ENCODE data around the gene LY6G6F.

Gene LY6G6F

DNA sequence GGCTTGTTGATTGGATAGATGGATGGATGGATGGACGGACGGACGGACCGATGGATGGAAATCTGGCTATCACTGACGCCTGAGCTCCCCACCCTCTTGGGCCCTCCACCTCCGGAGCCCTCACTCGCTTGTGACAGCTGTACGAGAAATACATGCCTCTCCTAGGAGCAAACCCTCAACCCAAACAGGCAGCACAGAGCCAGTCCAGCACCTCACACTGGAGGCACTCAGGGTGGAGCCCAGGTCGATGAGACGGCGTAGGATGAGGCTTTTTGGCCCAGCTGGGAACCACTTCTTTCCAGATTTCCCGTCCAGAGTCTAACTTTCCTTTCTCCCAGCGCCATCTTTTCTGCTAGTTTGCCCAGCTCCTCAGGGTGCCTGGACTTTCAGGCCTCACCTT, 23.1 kb upstream of the LY6G6F start:
- DNase-seq: no peak
- Histone ChIP-seq H3K36me3 (peaks cover 39% of the 10 kb centered on the region), H3K9me3 (ENCODE audit: severe bottlenecking) (no peaks in the 10 kb centered on the region), H3K27me3 (ENCODE audit: insufficient read depth, low read depth, severe bottlenecking) (no peaks in the 10 kb centered on the region), H3K27ac (no peak overlapping the region), H3K4me3 (ENCODE audit: low read depth, low read length) (no peak overlapping the region)
- TF ChIP-seq, protein P1, sequence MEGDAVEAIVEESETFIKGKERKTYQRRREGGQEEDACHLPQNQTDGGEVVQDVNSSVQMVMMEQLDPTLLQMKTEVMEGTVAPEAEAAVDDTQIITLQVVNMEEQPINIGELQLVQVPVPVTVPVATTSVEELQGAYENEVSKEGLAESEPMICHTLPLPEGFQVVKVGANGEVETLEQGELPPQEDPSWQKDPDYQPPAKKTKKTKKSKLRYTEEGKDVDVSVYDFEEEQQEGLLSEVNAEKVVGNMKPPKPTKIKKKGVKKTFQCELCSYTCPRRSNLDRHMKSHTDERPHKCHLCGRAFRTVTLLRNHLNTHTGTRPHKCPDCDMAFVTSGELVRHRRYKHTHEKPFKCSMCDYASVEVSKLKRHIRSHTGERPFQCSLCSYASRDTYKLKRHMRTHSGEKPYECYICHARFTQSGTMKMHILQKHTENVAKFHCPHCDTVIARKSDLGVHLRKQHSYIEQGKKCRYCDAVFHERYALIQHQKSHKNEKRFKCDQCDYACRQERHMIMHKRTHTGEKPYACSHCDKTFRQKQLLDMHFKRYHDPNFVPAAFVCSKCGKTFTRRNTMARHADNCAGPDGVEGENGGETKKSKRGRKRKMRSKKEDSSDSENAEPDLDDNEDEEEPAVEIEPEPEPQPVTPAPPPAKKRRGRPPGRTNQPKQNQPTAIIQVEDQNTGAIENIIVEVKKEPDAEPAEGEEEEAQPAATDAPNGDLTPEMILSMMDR (IDR thresholded peaks at IDR 0.05; ENCODE audit: low read depth, low read length): no peak

DNA sequence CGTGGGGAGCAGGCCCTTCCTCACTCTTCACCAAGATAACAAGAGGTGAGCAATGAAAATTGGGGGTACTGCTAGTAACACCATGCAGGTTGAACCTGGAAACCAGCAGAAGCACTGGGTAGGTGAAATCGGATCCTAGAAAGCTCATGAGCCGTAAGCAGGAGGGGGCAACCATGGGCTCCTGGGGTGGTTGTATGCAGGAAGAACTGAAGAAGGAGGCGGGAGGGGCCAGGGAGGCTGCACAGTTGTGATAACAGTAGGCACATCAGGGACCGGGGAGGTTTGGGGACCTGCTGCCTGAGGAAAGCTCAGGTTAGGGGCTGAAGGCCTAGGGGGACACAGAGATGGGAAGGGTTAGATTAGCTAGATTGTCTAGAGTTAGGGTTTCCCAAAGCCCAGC, 20.2 kb upstream of the LY6G6F start:
- no peaks in the 10 kb centered on the region for H3K27me3 ChIP-seq (ENCODE audit: insufficient read depth, low read depth, severe bottlenecking)
- no peak overlapping the region for H3K4me3 ChIP-seq (ENCODE audit: low read depth, low read length)
- H3K9me3 ChIP-seq (ENCODE audit: severe bottlenecking): no peaks in the 10 kb centered on the region
- peaks cover 66% of the 10 kb centered on the region for H3K36me3 ChIP-seq
- TF ChIP-seq, protein P1 (IDR thresholded peaks at IDR 0.05; ENCODE audit: low read depth, low read length): no peak
- no peak for DNase-seq
- no peak overlapping the region for H3K27ac ChIP-seq

DNA sequence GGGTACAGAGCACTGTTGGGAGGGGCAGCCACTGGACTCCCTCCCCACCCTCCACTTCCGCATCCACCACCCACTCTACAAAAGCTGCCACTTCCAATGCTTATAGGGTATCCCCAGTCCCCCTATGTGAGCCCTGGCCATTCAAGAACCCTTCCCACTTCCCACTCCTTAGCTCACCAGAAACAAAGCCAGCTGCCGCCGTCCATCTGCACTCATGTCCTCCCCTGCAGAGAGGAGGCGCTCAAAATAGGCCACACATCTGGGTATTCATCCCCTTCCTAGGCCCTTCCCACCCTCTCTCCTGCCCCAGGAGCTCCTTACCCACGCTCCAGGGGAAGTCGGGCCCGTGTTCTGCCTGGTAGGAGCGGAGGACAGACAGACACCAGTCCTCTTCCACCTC, 19.3 kb upstream of the LY6G6F start:
- Histone ChIP-seq H3K36me3 (peaks cover 69% of the 10 kb centered on the region), H3K4me3 (ENCODE audit: low read depth, low read length) (no peak overlapping the region), H3K27me3 (ENCODE audit: insufficient read depth, low read depth, severe bottlenecking) (no peaks in the 10 kb centered on the region), H3K27ac (no peak overlapping the region), H3K9me3 (ENCODE audit: severe bottlenecking) (no peaks in the 10 kb centered on the region)
- TF ChIP-seq, protein P1 (IDR thresholded peaks at IDR 0.05; ENCODE audit: low read depth, low read length): no peak
- DNase-seq: no peak

DNA sequence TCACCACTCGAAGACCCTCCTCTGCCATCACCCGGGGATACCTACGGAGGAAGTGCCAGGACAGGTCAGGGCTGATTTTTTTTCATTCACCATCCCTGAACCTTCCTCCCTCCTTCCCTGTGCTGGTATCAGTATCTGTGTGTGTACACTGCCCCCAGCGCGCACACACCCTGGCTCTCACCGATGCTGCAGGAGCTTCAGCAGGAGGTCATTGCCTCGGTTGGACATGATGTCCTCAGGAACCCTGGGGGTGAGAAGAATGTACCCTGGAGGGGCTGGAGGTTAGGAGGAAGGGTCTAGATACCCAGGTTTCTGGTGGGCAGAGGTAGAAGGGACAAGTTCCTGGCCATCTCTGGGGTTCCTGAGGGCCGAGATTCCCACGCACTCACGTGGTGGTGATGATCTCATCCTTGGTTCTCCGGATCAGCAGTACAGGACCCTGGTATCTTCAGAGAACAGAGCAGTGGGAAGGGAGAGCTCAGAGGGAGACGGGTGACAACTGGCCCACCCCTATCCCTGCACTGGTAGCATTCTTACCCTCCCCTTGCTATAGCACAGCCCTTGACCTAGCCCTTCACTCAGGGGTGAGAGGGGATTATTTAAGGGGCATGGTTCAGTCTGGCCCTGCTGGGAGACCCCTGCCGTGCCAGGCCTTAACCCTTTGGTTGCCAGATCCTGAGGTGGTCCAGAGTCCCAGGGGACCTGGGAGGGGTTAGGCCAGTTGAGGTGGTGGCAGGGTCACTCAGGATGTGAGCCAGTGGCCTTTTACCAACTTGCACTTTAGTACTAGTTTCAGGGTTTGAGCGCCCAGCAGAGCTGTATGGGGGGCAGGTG, 18.6 kb upstream of the LY6G6F start:
- Histone ChIP-seq H3K4me3 (ENCODE audit: low read depth, low read length) (no peak overlapping the region), H3K27me3 (ENCODE audit: insufficient read depth, low read depth, severe bottlenecking) (no peaks in the 10 kb centered on the region), H3K36me3 (peaks cover 72% of the 10 kb centered on the region), H3K9me3 (ENCODE audit: severe bottlenecking) (no peaks in the 10 kb centered on the region), H3K27ac (no peak overlapping the region)
- TF ChIP-seq, protein P1 (IDR thresholded peaks at IDR 0.05; ENCODE audit: low read depth, low read length): no peak
- no peak for DNase-seq

DNA sequence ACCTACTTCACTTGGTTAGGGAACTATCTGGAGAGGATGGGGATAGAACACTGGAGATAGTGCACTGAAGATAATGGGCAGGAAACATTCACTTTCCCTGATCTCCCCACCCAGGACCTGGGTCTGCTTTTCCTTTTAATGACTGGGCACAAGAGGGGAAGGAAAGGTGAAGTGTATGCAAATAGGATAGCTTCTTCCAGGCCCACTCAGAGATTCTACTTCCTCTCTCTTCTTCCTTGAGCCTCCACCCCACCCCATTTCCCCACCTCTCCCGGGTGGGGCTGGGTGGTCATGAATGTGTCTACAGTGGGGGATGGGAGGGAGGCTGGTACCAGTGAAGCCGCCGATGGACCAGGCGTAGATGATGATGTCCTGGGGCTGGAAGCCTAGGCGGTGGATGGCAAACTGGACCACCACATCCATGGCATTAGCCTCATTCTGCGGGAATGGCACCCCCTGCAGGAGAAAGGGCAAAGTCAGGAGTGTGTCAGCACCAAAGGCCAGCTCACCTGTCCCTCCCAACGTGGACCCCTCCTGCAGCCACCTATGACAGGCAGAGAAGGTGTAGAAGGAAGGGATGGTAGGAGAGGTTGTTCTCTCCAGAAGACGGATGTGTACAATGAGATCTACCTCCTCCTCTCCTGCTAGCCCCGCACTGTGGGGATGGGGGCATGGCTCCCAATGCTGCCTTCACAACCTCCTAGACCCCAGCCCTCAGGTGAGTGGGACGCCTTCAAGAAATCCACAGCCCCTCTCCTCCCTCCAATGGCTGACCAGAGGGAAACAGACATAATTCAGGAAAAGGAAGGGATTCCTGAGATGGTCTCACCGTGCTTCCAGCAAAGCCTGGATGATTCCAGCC, 17.2 kb upstream of the LY6G6F start:
- DNase-seq: peak; percentile 42
- Histone ChIP-seq H3K4me3 (ENCODE audit: low read depth, low read length) (no peak overlapping the region), H3K27ac (no peak overlapping the region), H3K9me3 (ENCODE audit: severe bottlenecking) (no peaks in the 10 kb centered on the region), H3K27me3 (ENCODE audit: insufficient read depth, low read depth, severe bottlenecking) (no peaks in the 10 kb centered on the region), H3K36me3 (peaks cover 79% of the 10 kb centered on the region)
- TF ChIP-seq, protein P1 (IDR thresholded peaks at IDR 0.05; ENCODE audit: low read depth, low read length): peak; percentile 83

Measured in WERI-Rb-1 (cell line).